ENCODE results near the gene TLK1.

The TLK1 gene

GRCh38 chr2:171147081-171147480, 13.6 kb downstream of the TLK1 start:
- TF ChIP-seq ZNF70 (CRISPR knock-in tag; IDR thresholded peaks at IDR 0.05): no peak
- no peak for TF ChIP-seq RARB (CRISPR knock-in tag; IDR thresholded peaks at IDR 0.05)
- TF ChIP-seq BACH2 (CRISPR knock-in tag; IDR thresholded peaks at IDR 0.05; ENCODE audit: borderline replicate concordance): no peak
- no peak for TF ChIP-seq ZFP30 (CRISPR knock-in tag; IDR thresholded peaks at IDR 0.05)
- TF ChIP-seq CSDC2 (CRISPR knock-in tag; IDR thresholded peaks at IDR 0.05): no peak
- no peak for ATAC-seq

GRCh38 chr2:171146633-171147032, 14.1 kb downstream of the TLK1 start:
- TF ChIP-seq ZC3H10 (CRISPR knock-in tag; IDR thresholded peaks at IDR 0.05) (no peak), PATZ1 (CRISPR knock-in tag; IDR thresholded peaks at IDR 0.05; ENCODE audit: borderline replicate concordance) (no peak), ESRRG (CRISPR knock-in tag; IDR thresholded peaks at IDR 0.05) (no peak), ZNF8 (CRISPR knock-in tag; IDR thresholded peaks at IDR 0.05) (no peak), CSDC2 (CRISPR knock-in tag; IDR thresholded peaks at IDR 0.05) (no peak), ARNTL (CRISPR knock-in tag; IDR thresholded peaks at IDR 0.05; ENCODE audit: borderline replicate concordance, low read depth) (no peak), PPARA (CRISPR knock-in tag; IDR thresholded peaks at IDR 0.05; ENCODE audit: borderline replicate concordance) (no peak), ZFP3 (CRISPR knock-in tag; IDR thresholded peaks at IDR 0.05) (no peak), ISL1 (CRISPR knock-in tag; IDR thresholded peaks at IDR 0.05) (no peak), TSHZ2 (CRISPR knock-in tag; IDR thresholded peaks at IDR 0.05) (no peak), CSRNP3 (CRISPR knock-in tag; IDR thresholded peaks at IDR 0.05) (no peak), TOX (CRISPR knock-in tag; IDR thresholded peaks at IDR 0.05; ENCODE audit: borderline replicate concordance) (no peak), ZFP30 (CRISPR knock-in tag; IDR thresholded peaks at IDR 0.05) (no peak)
- no peak for ATAC-seq

GRCh38 chr2:171146071-171146470, 14.6 kb downstream of the TLK1 start:
- TF ChIP-seq RARB (CRISPR knock-in tag; IDR thresholded peaks at IDR 0.05): no peak
- no peak for TF ChIP-seq ZC3H10 (CRISPR knock-in tag; IDR thresholded peaks at IDR 0.05)
- no peak for TF ChIP-seq CSDC2 (CRISPR knock-in tag; IDR thresholded peaks at IDR 0.05)
- no peak for TF ChIP-seq OSR1 (CRISPR knock-in tag; IDR thresholded peaks at IDR 0.05)
- TF ChIP-seq POU6F1 (CRISPR knock-in tag; IDR thresholded peaks at IDR 0.05; ENCODE audit: borderline replicate concordance, low read depth): no peak
- no peak for ATAC-seq

- ATAC-seq: no peak
- TF ChIP-seq TSHZ2 (CRISPR knock-in tag; IDR thresholded peaks at IDR 0.05): no peak
- no peak for TF ChIP-seq RARB (CRISPR knock-in tag; IDR thresholded peaks at IDR 0.05)
- TF ChIP-seq PATZ1 (CRISPR knock-in tag; IDR thresholded peaks at IDR 0.05; ENCODE audit: borderline replicate concordance): no peak
- no peak for TF ChIP-seq CSDC2 (CRISPR knock-in tag; IDR thresholded peaks at IDR 0.05)
- TF ChIP-seq ISL1 (CRISPR knock-in tag; IDR thresholded peaks at IDR 0.05): no peak
- no peak for TF ChIP-seq BACH2 (CRISPR knock-in tag; IDR thresholded peaks at IDR 0.05; ENCODE audit: borderline replicate concordance)
- TF ChIP-seq CREB5 (CRISPR knock-in tag; IDR thresholded peaks at IDR 0.05; ENCODE audit: low read depth): no peak
- no peak for TF ChIP-seq POU6F1 (CRISPR knock-in tag; IDR thresholded peaks at IDR 0.05; ENCODE audit: borderline replicate concordance, low read depth)
- TF ChIP-seq TCF4 (CRISPR knock-in tag; IDR thresholded peaks at IDR 0.05; ENCODE audit: borderline replicate concordance): no peak
Observed at GRCh38 chr2:171143670-171144062, 17.0 kb downstream of the TLK1 start.
